CD4-positive, alpha-beta T cell (primary cell): Measurements from ENCODE around the gene C13orf46. TPM values are rescaled to one million over a fixed set of nuclear protein-coding genes. Genes with fewer than 3 reads are reported as not detected.
A peak's percentile ranks its signal among the peaks of the same experiment; 100 is the strongest.

Source experiments
- ATAC-seq: fragments of 200-7000 bp; cut with Tn5 transposase; one replicate; pipeline ENCODE4 v1.10.0; 2022; ENCODE audit warnings: mild to moderate bottlenecking; ENCODE audit not compliant: poor library complexity
- CTCF ChIA-PET: fragments of 350-600 bp; sonication (Branson Sonifier 250); formaldehyde crosslinking; loops from one replicate; lab custom pipeline; 2021; ENCODE audit warnings: antibody characterized with exemption, inconsistent platforms; lab: Charles Lee
- POLR2A ChIA-PET: fragments of 350-600 bp; sonication (Branson Sonifier 250); formaldehyde crosslinking; loops from one replicate; lab custom pipeline; 2021; ENCODE audit warnings: antibody characterized with exemption, inconsistent platforms; lab: Charles Lee
- DNase-seq, 14 experiments: peaks; one replicate each; pipeline ENCODE4 v3.0.0-alpha.2; 2013 to 2020; ENCODE audit warnings: mixed read lengths in 2 of 14
- H3K27ac ChIP-seq, 2 donors: one replicate each; pipeline versions ENCODE4 v1.5.1 to v1.7.0; 2013; ENCODE audit warnings: low read length in 2 of 2, low read depth in 1 of 2, mild to moderate bottlenecking in 1 of 2
- H3K27me3 ChIP-seq, 2 experiments: 1 replicate in 1 of 2; 2 replicates in 1 of 2; pipeline versions ENCODE4 v1.6.1 to v1.7.0; 2013; ENCODE audit warnings: low read length in 2 of 2, control low read depth in 1 of 2, mild to moderate bottlenecking in 1 of 2, moderate library complexity in 1 of 2; ENCODE audit not compliant: insufficient read depth in 2 of 2, control insufficient read depth in 1 of 2
- H3K36me3 ChIP-seq: one replicate; pipeline ENCODE4 v1.6.1; 2013; ENCODE audit warnings: low read length, control low read depth; ENCODE audit not compliant: insufficient read depth
- H3K4me1 ChIP-seq: one replicate; pipeline ENCODE4 v1.6.1; 2013; ENCODE audit warnings: low read length, control low read depth; ENCODE audit not compliant: insufficient read depth
- H3K4me3 ChIP-seq: one replicate; pipeline ENCODE4 v1.5.1; 2013; ENCODE audit warnings: mild to moderate bottlenecking, low read length, moderate library complexity
- H3K9me3 ChIP-seq, 2 experiments: 1 replicate in 1 of 2; 2 replicates in 1 of 2; pipeline versions ENCODE4 v1.6.1 to v1.7.0; 2013; ENCODE audit warnings: low read length in 2 of 2, mild to moderate bottlenecking in 2 of 2, control low read depth in 1 of 2, moderate library complexity in 1 of 2; ENCODE audit not compliant: control insufficient read depth in 1 of 2, insufficient read depth in 1 of 2
- H3K27ac Mint-ChIP-seq: one replicate; pipeline ENCODE4 v1.8.0; 2020; ENCODE audit warnings: mixed read lengths
- H3K27me3 Mint-ChIP-seq: one replicate; pipeline ENCODE4 v1.8.0; 2021; ENCODE audit warnings: mixed read lengths
- H3K36me3 Mint-ChIP-seq: one replicate; pipeline ENCODE4 v1.8.0; 2021; ENCODE audit warnings: low read depth, mixed read lengths
- H3K4me1 Mint-ChIP-seq: one replicate; pipeline ENCODE4 v1.8.0; 2021; ENCODE audit warnings: low read depth, mixed read lengths
- H3K4me3 Mint-ChIP-seq: one replicate; pipeline ENCODE4 v1.8.0; 2020; ENCODE audit warnings: mild to moderate bottlenecking, mixed read lengths
- H3K9me3 Mint-ChIP-seq: one replicate; pipeline ENCODE4 v1.8.0; 2020; ENCODE audit warnings: mixed read lengths
- CTCF ChIP-seq: fragments of 200-600 bp; IDR thresholded peaks from one replicate; pipeline ENCODE4 v1.8.0; 2022; ENCODE audit warnings: antibody characterized with exemption, mild to moderate bottlenecking
- intact Hi-C, 2 experiments: fragments of 100-400 bp; cut with DNase I in 1 of 2; cut with micrococcal nuclease in 1 of 2; formaldehyde crosslinking; loops; one replicate each; pipeline versions ENCODE4 v1.15.1 to v1.9.0; 2023 to 2025; cut with DNase I, micrococcal nuclease
- total RNA-seq, 174 experiments: library from RNA in 2 of 174; stranded (reverse) in 2 of 174; gene quantifications; one replicate each; pipeline ENCODE4 v1.2.3 and lab custom pipeline; 2021 to 2026

C13orf46 gene
- total RNA-seq, 2 experiments from 2014 or later = 19.3 to 19.7 TPM

- Mint-ChIP-seq H3K4me3 (no peak overlapping the region), H3K27ac (peak overlapping the region; percentile 61), H3K27me3 (no peaks in the 10 kb centered on the region), H3K9me3 (no peaks in the 10 kb centered on the region), H3K4me1 (no peaks in the 10 kb centered on the region), H3K36me3 (peaks cover 82% of the 10 kb centered on the region)
- ATAC-seq = peak; percentile 71
- peak in 13 of 14 experiments; percentile 22 to 75 (median 36) for DNase-seq
- peaks cover 97% of the 10 kb centered on the region for H3K36me3 ChIP-seq
- no peak overlapping the region for H3K4me3 ChIP-seq
- H3K4me1 ChIP-seq = no peaks in the 10 kb centered on the region
- H3K27ac ChIP-seq = no peak overlapping the region
- H3K27me3 ChIP-seq = no peaks in the 10 kb centered on the region
- CTCF ChIA-PET = no interaction called here
- intact Hi-C loops = no loop called here
- POLR2A ChIA-PET = interaction anchor here (0.5 kb wide), 1 partner anchor 13 kb away, joined by 3 read pairs; no protein-coding TSS in a partner anchor
- no peaks in the 10 kb centered on the region for H3K9me3 ChIP-seq
- no peak for TF ChIP-seq CTCF
Observed at GRCh38 chr13:114019367-114019766, 45.5 kb upstream of the C13orf46 start.

- H3K4me3 ChIP-seq = no peak overlapping the region
- Mint-ChIP-seq H3K36me3 (peaks cover 75% of the 10 kb centered on the region), H3K4me1 (no peaks in the 10 kb centered on the region), H3K4me3 (no peak overlapping the region), H3K27ac (no peak overlapping the region), H3K9me3 (no peaks in the 10 kb centered on the region), H3K27me3 (no peaks in the 10 kb centered on the region)
- intact Hi-C loops = no loop called here
- no peaks in the 10 kb centered on the region for H3K27me3 ChIP-seq
- H3K27ac ChIP-seq = no peak overlapping the region
- POLR2A ChIA-PET = interaction anchor here (0.5 kb wide), 1 partner anchor 14 kb away, joined by 3 read pairs; no protein-coding TSS in a partner anchor
- no peak for TF ChIP-seq CTCF
- H3K4me1 ChIP-seq = no peaks in the 10 kb centered on the region
- peaks cover 97% of the 10 kb centered on the region for H3K36me3 ChIP-seq
- DNase-seq (no peak), ATAC-seq (no peak)
- H3K9me3 ChIP-seq = no peaks in the 10 kb centered on the region
- CTCF ChIA-PET = no interaction called here
Observed at GRCh38 chr13:114018461-114019055, 44.7 kb upstream of the C13orf46 start.

GRCh38 chr13:114017966-114018365 lies 44.1 kb upstream of the C13orf46 start:
- intact Hi-C loops = no loop called here
- ChIA-PET POLR2A (no interaction called here), CTCF (no interaction called here)
- Histone ChIP-seq H3K27ac (no peak overlapping the region), H3K27me3 (no peaks in the 10 kb centered on the region), H3K4me1 (peaks cover 3% of the 10 kb centered on the region), H3K9me3 (no peaks in the 10 kb centered on the region), H3K36me3 (peaks cover 97% of the 10 kb centered on the region), H3K4me3 (no peak overlapping the region)
- no peaks in the 10 kb centered on the region for H3K27me3 Mint-ChIP-seq
- ATAC-seq (no peak), DNase-seq (no peak)
- no peaks in the 10 kb centered on the region for H3K9me3 Mint-ChIP-seq
- H3K4me3 Mint-ChIP-seq = no peak overlapping the region
- no peaks in the 10 kb centered on the region for H3K4me1 Mint-ChIP-seq
- H3K36me3 Mint-ChIP-seq = peaks cover 69% of the 10 kb centered on the region
- TF ChIP-seq CTCF = no peak
- no peak overlapping the region for H3K27ac Mint-ChIP-seq
